ENCODE data around the gene EML4.
"Not testable (repeated sequence)": the region's sequence is repeated elsewhere in the genome, so short reads cannot be mapped to it uniquely, and the experiment has no call there.

EML4 gene

GRCh38 chr2:42173467-42173866, 4.3 kb downstream of the EML4 start:
- DNase-seq: not testable (repeated sequence)

- no peak for DNase-seq
Observed at GRCh38 chr2:42176992-42177738, 8.0 kb downstream of the EML4 start.

GRCh38 chr2:42178335-42178734, 9.2 kb downstream of the EML4 start:
- DNase-seq: no peak

- DNase-seq: no peak
Observed at GRCh38 chr2:42180300-42180699, 11.1 kb downstream of the EML4 start.

DNA sequence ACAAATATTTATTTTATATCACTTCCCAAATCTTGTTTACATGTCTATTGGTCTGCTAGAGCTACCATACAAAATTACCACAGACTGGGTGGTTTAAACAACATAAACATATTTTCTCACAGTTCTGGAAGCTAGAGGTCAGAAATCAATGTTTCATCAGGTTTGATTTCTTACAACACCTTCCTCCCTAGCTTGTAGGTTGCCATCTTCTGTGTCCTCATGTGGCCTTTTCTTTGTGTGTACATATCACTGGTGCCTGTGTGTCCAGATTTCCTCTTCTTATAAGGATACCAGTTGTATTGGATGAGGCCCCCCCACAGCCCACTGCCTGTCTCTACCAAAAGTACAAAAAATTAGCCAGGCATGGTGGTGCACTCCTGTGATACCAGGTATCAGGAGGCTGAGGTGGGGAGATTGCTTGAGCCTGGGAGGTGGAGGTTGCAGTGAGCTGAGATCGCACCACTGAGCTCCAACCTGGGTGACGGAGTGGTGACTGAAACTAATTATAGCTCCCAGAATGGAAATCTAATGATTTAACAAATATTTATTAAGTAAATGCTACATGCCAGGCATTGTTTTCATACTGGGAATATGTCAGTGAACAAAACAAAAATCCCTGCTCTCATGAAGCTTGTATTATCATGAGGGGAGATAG, 13.6 kb downstream of the EML4 start:
- DNase-seq: no peak

- DNase-seq: no peak
Observed at GRCh38 chr2:42183775-42184174, 14.6 kb downstream of the EML4 start.

DNA sequence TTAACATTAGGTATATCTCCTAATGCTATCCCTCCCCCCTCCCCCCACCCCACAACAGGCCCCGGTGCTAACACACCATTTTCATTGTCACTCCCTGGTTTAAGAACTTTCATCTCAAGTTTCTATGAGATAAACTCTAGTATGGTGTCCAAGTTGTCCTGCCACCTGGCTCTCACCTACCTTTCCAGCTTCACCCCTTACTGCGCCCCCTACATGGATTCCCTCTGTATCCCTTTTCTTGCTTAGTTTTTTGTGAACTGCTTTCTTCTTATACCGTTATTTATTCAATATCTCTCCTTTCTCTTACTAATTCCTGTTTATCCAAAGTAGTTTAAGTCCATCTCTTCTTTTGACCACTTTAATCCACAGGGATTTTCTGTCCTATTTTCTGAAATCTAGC, 15.2 kb downstream of the EML4 start:
- DNase-seq: no peak

GRCh38 chr2:42185220-42185921, 16.2 kb downstream of the EML4 start:
- DNase-seq: no peak

DNA sequence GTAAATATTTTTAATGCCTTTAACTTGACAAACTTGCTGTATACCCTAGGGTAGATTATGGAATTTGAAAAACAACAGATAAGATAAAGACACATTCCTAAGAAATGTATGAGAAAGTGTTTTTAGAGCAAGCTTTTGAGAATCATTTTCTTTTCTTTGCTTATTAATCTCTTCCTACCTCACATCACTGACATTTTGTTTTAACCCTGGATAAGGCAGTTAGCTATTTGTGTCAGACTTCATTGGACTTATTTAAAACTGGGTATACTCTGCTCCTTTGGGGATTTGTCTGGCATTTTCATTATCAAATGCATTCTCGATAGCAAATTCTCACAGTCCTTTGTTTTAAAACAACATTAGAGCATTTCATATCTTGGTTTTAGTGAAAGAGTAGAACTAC, 17.2 kb downstream of the EML4 start:
- DNase-seq: no peak

DNA sequence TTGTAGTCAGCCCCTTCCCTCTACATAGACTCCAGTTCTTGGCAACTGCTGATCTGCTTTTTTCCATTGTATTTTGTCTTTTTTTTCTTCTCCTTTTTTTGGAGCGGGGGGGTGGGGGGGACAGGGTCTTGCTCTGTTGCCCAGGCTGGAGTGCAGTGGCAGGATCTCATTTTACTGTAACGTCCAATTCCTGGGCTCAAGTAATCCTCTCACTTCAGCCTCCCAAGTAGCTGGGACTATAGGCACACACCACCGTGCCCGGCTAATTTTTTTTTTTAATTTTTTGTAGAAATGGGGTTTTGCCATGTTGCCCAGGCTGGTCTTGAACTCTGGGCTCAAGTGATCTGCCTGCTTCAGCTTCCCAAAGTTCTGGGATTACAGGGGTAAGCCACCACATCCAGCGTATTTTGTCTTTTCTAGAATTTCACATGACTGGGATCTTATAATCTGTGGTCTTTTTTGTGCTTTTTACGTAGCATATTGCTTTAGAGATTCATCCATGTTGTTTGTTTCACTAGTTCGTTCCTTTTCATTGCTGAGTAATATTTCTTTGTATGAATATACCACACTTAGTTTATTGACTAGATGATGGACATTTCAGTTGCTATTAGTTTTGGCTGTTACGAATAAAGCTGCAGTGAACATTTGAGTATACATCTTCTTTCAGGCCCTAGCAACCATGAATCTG, 17.9 kb downstream of the EML4 start:
- DNase-seq: no peak

DNA sequence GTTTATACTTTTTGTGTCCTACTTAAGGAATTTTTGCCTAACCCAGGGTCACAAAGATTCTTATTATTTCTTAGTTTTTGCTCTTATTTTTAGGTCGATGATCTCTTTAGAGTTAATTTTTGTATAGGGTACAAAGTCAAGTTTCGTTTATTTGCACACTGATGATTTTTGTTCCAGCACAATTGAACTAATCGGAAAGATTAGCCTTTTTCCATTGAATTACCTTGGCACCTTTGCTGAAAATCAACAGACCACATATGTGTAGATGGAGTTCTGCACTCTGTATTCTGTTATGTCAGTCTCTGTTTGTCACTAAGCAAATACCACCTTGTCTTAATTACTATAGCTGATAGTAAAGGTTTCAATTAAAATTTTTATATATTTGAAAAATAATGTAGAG, 18.7 kb downstream of the EML4 start:
- no peak for DNase-seq

DNA sequence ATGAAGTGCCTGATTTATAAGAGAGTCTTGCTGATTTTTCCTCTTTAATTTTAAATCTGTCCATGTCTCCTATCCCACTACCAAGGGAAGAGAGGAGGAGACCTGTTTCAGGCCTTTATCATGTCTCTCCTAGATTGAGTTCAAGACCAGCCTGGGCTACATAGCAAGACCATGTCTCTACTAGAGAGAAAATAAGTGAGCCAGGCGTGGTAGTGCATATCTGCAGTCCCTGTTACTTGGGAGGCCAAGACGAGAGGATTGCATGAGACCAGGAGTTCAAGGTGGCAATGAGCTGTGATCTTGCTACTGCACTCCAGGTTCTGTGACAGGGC, 20.0 kb downstream of the EML4 start:
- no peak for DNase-seq

GRCh38 chr2:42190191-42190590, 21.0 kb downstream of the EML4 start:
- DNase-seq: no peak

GRCh38 chr2:42191285-42192009, 22.3 kb downstream of the EML4 start:
- DNase-seq: no peak

- no peak for DNase-seq
Observed at GRCh38 chr2:42192010-42192373, 22.8 kb downstream of the EML4 start.

DNA sequence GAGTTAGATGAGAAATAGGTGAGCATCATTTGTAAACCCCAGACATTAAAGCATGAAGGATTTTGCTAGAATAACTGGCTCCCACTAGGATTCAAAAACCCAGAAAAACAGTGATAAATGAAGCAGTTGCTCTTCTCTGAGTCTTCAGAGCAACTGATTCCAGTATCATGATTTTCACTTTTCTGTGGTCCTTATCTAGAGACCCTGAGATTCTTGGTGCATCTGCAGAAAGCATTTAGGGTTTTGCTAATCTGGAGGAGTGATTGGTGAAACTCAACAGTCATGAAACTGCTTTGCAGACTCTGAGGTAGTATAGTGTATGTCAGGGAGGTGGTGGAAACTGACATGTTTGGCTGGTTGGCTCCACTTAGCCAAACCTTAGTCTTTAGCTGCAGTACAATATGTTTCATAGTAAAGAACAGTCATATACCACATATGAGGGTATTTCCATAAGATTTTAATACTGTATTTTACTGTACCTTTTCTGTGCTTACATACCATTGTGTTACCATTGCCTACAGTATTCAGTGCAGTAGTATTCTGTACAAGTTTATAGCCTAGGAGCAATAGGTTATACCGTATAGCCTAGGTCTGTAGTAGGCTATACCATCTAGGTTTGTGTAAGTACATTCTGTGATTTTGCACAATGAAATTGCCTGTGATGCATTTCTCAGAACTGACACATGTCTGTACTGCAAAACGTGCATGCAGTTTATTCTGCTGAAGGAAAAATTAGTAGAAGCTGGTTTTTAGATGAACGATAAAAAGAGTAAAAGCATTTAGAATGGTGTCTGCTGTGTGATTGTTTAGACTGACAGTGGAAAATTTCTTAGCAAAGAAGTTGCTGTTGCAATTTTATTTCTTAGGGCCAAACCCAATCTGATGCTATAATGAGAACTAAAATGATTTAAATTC, 23.8 kb downstream of the EML4 start:
- no peak for DNase-seq

GRCh38 chr2:42193722-42194187, 24.6 kb downstream of the EML4 start:
- DNase-seq: no peak

GRCh38 chr2:42194428-42194827, 25.3 kb downstream of the EML4 start:
- no peak for DNase-seq

GRCh38 chr2:42195559-42195958, 26.4 kb downstream of the EML4 start:
- DNase-seq: no peak

- no peak for DNase-seq
Observed at GRCh38 chr2:42196070-42196402, 26.9 kb downstream of the EML4 start.

- no peak for DNase-seq
Observed at GRCh38 chr2:42196403-42197267, 27.5 kb downstream of the EML4 start.

All from activated naive CD4-positive, alpha-beta T cell (primary cell).